Mucosa of rectum (tissue), 2 donors: ENCODE results near the gene ABI2.
"Not testable (repeated sequence)": the region's sequence is repeated elsewhere in the genome, so short reads cannot be mapped to it uniquely, and the experiment has no call there.

Experiments
- H3K27ac ChIP-seq, 2 donors: one replicate each; pipeline ENCODE4 v1.7.0; 2013; ENCODE audit warnings: inconsistent platforms in 2 of 2, low read depth in 2 of 2, low read length in 2 of 2
- H3K27me3 ChIP-seq, 2 donors: one replicate each; pipeline ENCODE4 v1.7.0; 2013; ENCODE audit warnings: low read length in 2 of 2; ENCODE audit not compliant: control insufficient read depth in 2 of 2, insufficient read depth in 2 of 2
- H3K36me3 ChIP-seq, 2 donors: one replicate each; pipeline ENCODE4 v1.7.0; 2013; ENCODE audit warnings: low read length in 2 of 2; ENCODE audit not compliant: control insufficient read depth in 2 of 2, insufficient read depth in 2 of 2
- H3K4me1 ChIP-seq, 2 donors: one replicate each; pipeline ENCODE4 v1.7.0; 2013; ENCODE audit warnings: low read length in 2 of 2, mild to moderate bottlenecking in 1 of 2; ENCODE audit not compliant: control insufficient read depth in 2 of 2, insufficient read depth in 2 of 2
- H3K4me3 ChIP-seq, 2 donors: one replicate each; pipeline ENCODE4 v1.7.0; 2013; ENCODE audit warnings: low read length in 2 of 2
- H3K9ac ChIP-seq, 2 donors: one replicate each; pipeline ENCODE4 v1.7.0; 2013; ENCODE audit warnings: low read length in 2 of 2, low read depth in 1 of 2, mild to moderate bottlenecking in 1 of 2
- H3K9me3 ChIP-seq, 2 donors: one replicate each; pipeline ENCODE4 v1.7.0; 2013; ENCODE audit warnings: low read length in 2 of 2; ENCODE audit not compliant: control insufficient read depth in 2 of 2
- donor health status: healthy.
- donor health status: Normal muscosa, but diverticular disease.

ABI2 gene

GRCh38 chr2:203418271-203418670 lies 90.1 kb downstream of the ABI2 start:
- Histone ChIP-seq H3K9ac (no peak overlapping the region), H3K36me3 (peaks cover 7 to 8% of the 10 kb centered on the region in 2 donors), H3K9me3 (no peaks in the 10 kb centered on the region), H3K4me1 (no peaks in the 10 kb centered on the region), H3K27me3 (no peaks in the 10 kb centered on the region), H3K27ac (no peak overlapping the region), H3K4me3 (no peak overlapping the region)

GRCh38 chr2:203427061-203427460 lies 98.9 kb downstream of the ABI2 start:
- Histone ChIP-seq H3K36me3 (peaks cover 0 to 8% of the 10 kb centered on the region in 2 donors), H3K9ac (no peak overlapping the region), H3K27ac (no peak overlapping the region), H3K27me3 (no peaks in the 10 kb centered on the region), H3K4me1 (no peaks in the 10 kb centered on the region), H3K4me3 (no peak overlapping the region), H3K9me3 (no peaks in the 10 kb centered on the region)

- H3K9ac ChIP-seq, H3K27ac ChIP-seq, H3K9me3 ChIP-seq, H3K4me3 ChIP-seq, H3K4me1 ChIP-seq, H3K27me3 ChIP-seq: not testable (repeated sequence)
- H3K36me3 ChIP-seq = peaks cover 0 to 11% of the 10 kb centered on the region in 2 donors
These were observed 101.4 kb downstream of the ABI2 start for GRCh38 chr2:203429643-203430042.

GRCh38 chr2:203431391-203432185 lies 103.4 kb downstream of the ABI2 start:
- H3K4me1 ChIP-seq = no peaks in the 10 kb centered on the region
- H3K36me3 ChIP-seq = peaks cover 0 to 11% of the 10 kb centered on the region in 2 donors
- no peak overlapping the region for H3K4me3 ChIP-seq
- H3K9ac ChIP-seq = no peak overlapping the region
- no peak overlapping the region for H3K27ac ChIP-seq
- H3K9me3 ChIP-seq = no peaks in the 10 kb centered on the region
- H3K27me3 ChIP-seq = no peaks in the 10 kb centered on the region

- Histone ChIP-seq H3K4me3 (no peak overlapping the region), H3K36me3 (peaks cover 0 to 7% of the 10 kb centered on the region in 2 donors), H3K9ac (no peak overlapping the region), H3K27me3 (no peaks in the 10 kb centered on the region), H3K9me3 (no peaks in the 10 kb centered on the region), H3K4me1 (no peaks in the 10 kb centered on the region), H3K27ac (no peak overlapping the region)
These were observed 104.6 kb downstream of the ABI2 start for GRCh38 chr2:203432811-203433210.

- H3K27me3 ChIP-seq = no peaks in the 10 kb centered on the region
- H3K9me3 ChIP-seq = no peaks in the 10 kb centered on the region
- H3K27ac ChIP-seq = no peak overlapping the region
- no peak overlapping the region for H3K4me3 ChIP-seq
- H3K4me1 ChIP-seq = no peaks in the 10 kb centered on the region
- no peak overlapping the region for H3K9ac ChIP-seq
- peaks cover 10 to 23% of the 10 kb centered on the region in 2 donors for H3K36me3 ChIP-seq
These were observed 108.3 kb downstream of the ABI2 start for GRCh38 chr2:203436496-203436895.

GRCh38 chr2:203437511-203437910 lies 109.3 kb downstream of the ABI2 start:
- Histone ChIP-seq H3K4me3 (no peak overlapping the region), H3K36me3 (peaks cover 19 to 33% of the 10 kb centered on the region in 2 donors)

GRCh38 chr2:203438528-203438927 lies 110.3 kb downstream of the ABI2 start:
- H3K27ac ChIP-seq = no peak overlapping the region
- no peaks in the 10 kb centered on the region for H3K27me3 ChIP-seq
- no peak overlapping the region for H3K9ac ChIP-seq
- H3K4me3 ChIP-seq = no peak overlapping the region
- peaks cover 21 to 36% of the 10 kb centered on the region in 2 donors for H3K36me3 ChIP-seq
- H3K4me1 ChIP-seq = no peaks in the 10 kb centered on the region
- no peaks in the 10 kb centered on the region for H3K9me3 ChIP-seq

More at GRCh38 chr2:203437511-203437910, 109.3 kb downstream of the ABI2 start:
- no peaks in the 10 kb centered on the region for H3K4me1 ChIP-seq
- H3K27ac ChIP-seq = no peak overlapping the region
- no peaks in the 10 kb centered on the region for H3K9me3 ChIP-seq
- no peak overlapping the region for H3K9ac ChIP-seq
- no peaks in the 10 kb centered on the region for H3K27me3 ChIP-seq

- peaks cover 31 to 39% of the 10 kb centered on the region in 2 donors for H3K36me3 ChIP-seq
- no peak overlapping the region for H3K4me3 ChIP-seq
- no peaks in the 10 kb centered on the region for H3K27me3 ChIP-seq
- H3K27ac ChIP-seq = no peak overlapping the region
- H3K4me1 ChIP-seq = no peaks in the 10 kb centered on the region
- no peaks in the 10 kb centered on the region for H3K9me3 ChIP-seq
- H3K9ac ChIP-seq = no peak overlapping the region
These were observed 112.5 kb downstream of the ABI2 start for GRCh38 chr2:203440671-203441070.

GRCh38 chr2:203441463-203441862 lies 113.3 kb downstream of the ABI2 start:
- H3K27ac ChIP-seq = no peak overlapping the region
- H3K9me3 ChIP-seq = no peaks in the 10 kb centered on the region
- H3K4me1 ChIP-seq = no peaks in the 10 kb centered on the region
- peaks cover 38 to 39% of the 10 kb centered on the region in 2 donors for H3K36me3 ChIP-seq
- H3K4me3 ChIP-seq = no peak overlapping the region
- no peaks in the 10 kb centered on the region for H3K27me3 ChIP-seq
- H3K9ac ChIP-seq = no peak overlapping the region
